Endothelial cell of umbilical vein (primary cell): Measurements from ENCODE around the gene USP19. TPM values are rescaled to one million over a fixed set of nuclear protein-coding genes. Genes with fewer than 3 reads are reported as not detected.

ENCODE experiments used
- BruUV-seq: library from RNA; stranded (reverse); fragments of 400-500 nt; replicated peaks from 2 replicates; lab custom pipeline; 2021; lab: Mats Ljungman, UMichigan
- CTCF ChIA-PET: fragments of 300-600, 350-600 bp; sonication (Branson Sonifier 250); formaldehyde crosslinking; loops from one replicate; lab custom pipeline; 2021; ENCODE audit warnings: antibody characterized with exemption, inconsistent platforms; lab: Charles Lee
- POLR2A ChIA-PET: fragments of 300-600, 350-600 bp; sonication (Branson Sonifier 250); formaldehyde crosslinking; loops from one replicate; lab custom pipeline; 2021; ENCODE audit warnings: antibody characterized with exemption, inconsistent platforms; lab: Charles Lee
- DNase-seq: peaks from one replicate; pipeline ENCODE4 v3.0.0-alpha.2; 2011; ENCODE audit warnings: low read depth, low spot score
- FAIRE-seq: peaks from 2 replicates; lab custom pipeline; 2011; peaks lifted over from hg19 to GRCh38; lab: Jason Lieb, UNC
- H2AFZ ChIP-seq: 2 replicates; pipeline ENCODE4 v1.6.0; 2012; ENCODE audit warnings: low read depth, low read length, control low read depth, inconsistent platforms
- H3K27ac ChIP-seq: 2 replicates; pipeline ENCODE4 v1.5.1; 2011; ENCODE audit warnings: low read depth, mild to moderate bottlenecking, control low read depth, low read length, moderate library complexity; ENCODE audit not compliant: insufficient read depth
- H3K27me3 ChIP-seq, 2 experiments: 2 replicates each; pipeline versions ENCODE4 v1.6.0 to v1.6.1; 2011; ENCODE audit warnings: low read length in 2 of 2, mixed read lengths in 1 of 2; ENCODE audit not compliant: control insufficient read depth in 2 of 2, insufficient read depth in 2 of 2
- H3K36me3 ChIP-seq, 2 experiments: 2 replicates in 1 of 2; 3 replicates in 1 of 2; pipeline ENCODE4 v1.5.1; 2011; ENCODE audit warnings: low read length in 2 of 2, mild to moderate bottlenecking in 1 of 2, moderate library complexity in 1 of 2; ENCODE audit not compliant: control insufficient read depth in 2 of 2, insufficient read depth in 2 of 2; ENCODE audit errors: extremely low read depth in 1 of 2
- H3K4me1 ChIP-seq: 3 replicates; pipeline ENCODE4 v1.5.1; 2011; ENCODE audit warnings: mild to moderate bottlenecking, low read length; ENCODE audit not compliant: control insufficient read depth, insufficient read depth; ENCODE audit errors: extremely low read depth
- H3K4me2 ChIP-seq: 2 replicates; pipeline ENCODE4 v1.6.1; 2011; ENCODE audit warnings: low read length, control low read depth, mixed read lengths; ENCODE audit not compliant: insufficient read depth
- H3K4me3 ChIP-seq, 3 experiments: fragments of 200-600 bp in 1 of 3; sonication (generic), shearing (Covaris generic) in 1 of 3; replicated peaks in 1 of 3; 2 replicates each; pipeline ENCODE4 v1.5.1; 2011 to 2016; ENCODE audit warnings: control low read depth in 3 of 3, low read length in 3 of 3, mild to moderate bottlenecking in 2 of 3, inconsistent platforms in 1 of 3, low read depth in 1 of 3, moderate library complexity in 1 of 3; ENCODE audit not compliant: insufficient read depth in 1 of 3
- H3K79me2 ChIP-seq: 2 replicates; pipeline ENCODE4 v1.6.0; 2012; ENCODE audit warnings: low read length, inconsistent platforms; ENCODE audit not compliant: control insufficient read depth, insufficient read depth
- H3K9ac ChIP-seq: replicated peaks from 2 replicates; pipeline ENCODE3; 2011; ENCODE audit warnings: low read length, control low read depth; ENCODE audit not compliant: insufficient read depth; ENCODE audit errors: extremely low read depth
- H3K9me1 ChIP-seq: replicated peaks from 3 replicates; pipeline ENCODE4 v1.6.0; 2011; ENCODE audit warnings: mild to moderate bottlenecking, low read length; ENCODE audit not compliant: control insufficient read depth, insufficient read depth; ENCODE audit errors: extremely low read depth
- H3K9me3 ChIP-seq: replicated peaks from 2 replicates; pipeline ENCODE4 v1.5.1; 2012; ENCODE audit warnings: low read length, inconsistent platforms; ENCODE audit not compliant: control insufficient read depth, insufficient read depth
- H4K20me1 ChIP-seq: replicated peaks from 2 replicates; pipeline ENCODE3; 2011; ENCODE audit warnings: mild to moderate bottlenecking, low read length; ENCODE audit not compliant: control insufficient read depth, insufficient read depth; ENCODE audit errors: extremely low read depth
- EZH2 ChIP-seq: IDR thresholded peaks from 2 replicates; pipeline ENCODE4 v1.6.1; 2012; ENCODE audit warnings: borderline replicate concordance, low read depth, mild to moderate bottlenecking, moderate library complexity, low read length, inconsistent platforms; ENCODE audit not compliant: severe bottlenecking
- FOS ChIP-seq: IDR thresholded peaks from 2 replicates; pipeline ENCODE4 v1.6.1; 2011; ENCODE audit warnings: mild to moderate bottlenecking, low read length, moderate library complexity, borderline replicate concordance; ENCODE audit not compliant: insufficient read depth
- GATA2 ChIP-seq: IDR thresholded peaks from 2 replicates; pipeline ENCODE4 v1.7.0; 2011; ENCODE audit warnings: low read depth, mild to moderate bottlenecking, moderate library complexity, mixed read lengths, low read length; ENCODE audit not compliant: insufficient read length, insufficient read depth
- JUN ChIP-seq: IDR thresholded peaks from 2 replicates; pipeline ENCODE4 v1.6.1; 2011; ENCODE audit warnings: borderline replicate concordance, low read depth; ENCODE audit not compliant: insufficient read length, insufficient read depth
- MYC ChIP-seq: IDR thresholded peaks from one replicate; pipeline ENCODE4 v1.6.1; 2011; ENCODE audit warnings: mild to moderate bottlenecking, low read depth, low read length
- POLR2A ChIP-seq: IDR thresholded peaks from 2 replicates; pipeline ENCODE4 v1.6.1; 2012; ENCODE audit warnings: low read depth, mild to moderate bottlenecking, control low read depth, low read length
- POLR2AphosphoS5 ChIP-seq: IDR thresholded peaks from 2 replicates; pipeline ENCODE4 v1.6.1; 2012; ENCODE audit warnings: low read depth, mild to moderate bottlenecking, control low read depth, low read length, moderate library complexity; ENCODE audit not compliant: insufficient read depth
- dilution Hi-C: fragments of 300-500 bp; cut with MboI; formaldehyde crosslinking; loops from one replicate; pipeline ENCODE4 v1.15.0; 2019; ENCODE audit warnings: low sequenced_read_pairs; ENCODE audit not compliant: extremely low pct_ligation_motif_present
- intact Hi-C: fragments of 100-400 bp; cut with micrococcal nuclease; formaldehyde crosslinking; loops from one replicate; pipeline ENCODE4 v1.10.0; 2022
- polyA plus RNA-seq, 4 experiments: library from polyadenylated mRNA; depleted of rRNA in 3 of 4; stranded (reverse) in 3 of 4; unstranded in 1 of 4; fragments of >200 nt; gene quantifications; 2 replicates each; pipeline versions ENCODE4 v1.2.1 to v1.2.3, GENCODE V29; 2011 to 2012; ENCODE audit warnings: missing spikeins in 1 of 4
- total RNA-seq: library from RNA; stranded (reverse); gene quantifications from 2 replicates; pipeline ENCODE4 v1.2.3, GENCODE V29; 2021
- TF ChIP-seq, protein P1 (sequence below): IDR thresholded peaks from 2 replicates; pipeline ENCODE4 v1.6.1; 2011; ENCODE audit not compliant: insufficient read depth, insufficient read length
- TF ChIP-seq, protein P2 (sequence below), 2 donors: IDR thresholded peaks; 1 replicate in 1 of 2; 2 replicates in 1 of 2; pipeline ENCODE4 v1.5.1; 2011; ENCODE audit warnings: low read length in 2 of 2, mild to moderate bottlenecking in 2 of 2, moderate library complexity in 2 of 2, control low read depth in 1 of 2, inconsistent platforms in 1 of 2, low read depth in 1 of 2; ENCODE audit not compliant: insufficient read depth in 1 of 2; ENCODE audit errors: extremely low read depth in 1 of 2

The USP19 gene
- total and polyA plus RNA-seq, 2 donors (not counting 3 experiments of a cell fraction or from before 2014, with no cell fraction given), result 31.3 to 39.1 TPM

DNA sequence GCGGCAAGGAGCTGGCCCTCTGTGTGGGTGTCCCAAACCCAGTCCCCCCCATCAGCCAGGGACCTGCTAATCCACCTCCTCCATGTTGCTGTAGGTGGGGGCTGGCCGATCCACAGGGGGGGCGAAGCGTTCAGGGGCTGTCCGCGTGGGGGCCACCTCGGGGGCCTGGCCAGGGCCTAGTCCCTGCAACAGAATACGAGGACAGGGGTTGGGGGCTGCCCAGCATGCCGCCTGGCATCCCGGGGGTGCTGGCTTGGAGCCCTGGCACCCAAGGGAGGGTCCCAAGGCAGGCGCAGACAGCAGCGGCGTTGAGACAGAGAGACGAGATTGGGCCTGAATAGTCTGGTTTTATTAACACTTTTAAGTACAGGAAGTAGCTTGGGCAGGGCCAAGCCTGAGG is 12.3 kb downstream of the USP19 start:
- POLR2A ChIA-PET, result no interaction called here
- no peaks in the 10 kb centered on the region for H3K9me3 ChIP-seq
- dilution Hi-C loops, result no loop called here
- intact Hi-C loops, result no loop called here
- CTCF ChIA-PET, result interaction anchor here (2.1 kb wide), 1 partner anchor 232 kb away, joined by 4 read pairs; the partner anchor contains the start of gene USP4
- FAIRE-seq (no peak), DNase-seq (no peak)
- no peak overlapping the region for H3K9ac ChIP-seq
- TF ChIP-seq FOS (no peak), POLR2A (no peak), MYC (no peak), POLR2AphosphoS5 (no peak), EZH2 (no peak), GATA2 (no peak), JUN (no peak)
- TF ChIP-seq, protein P1, sequence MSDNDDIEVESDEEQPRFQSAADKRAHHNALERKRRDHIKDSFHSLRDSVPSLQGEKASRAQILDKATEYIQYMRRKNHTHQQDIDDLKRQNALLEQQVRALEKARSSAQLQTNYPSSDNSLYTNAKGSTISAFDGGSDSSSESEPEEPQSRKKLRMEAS, result no peak
- TF ChIP-seq, protein P2, sequence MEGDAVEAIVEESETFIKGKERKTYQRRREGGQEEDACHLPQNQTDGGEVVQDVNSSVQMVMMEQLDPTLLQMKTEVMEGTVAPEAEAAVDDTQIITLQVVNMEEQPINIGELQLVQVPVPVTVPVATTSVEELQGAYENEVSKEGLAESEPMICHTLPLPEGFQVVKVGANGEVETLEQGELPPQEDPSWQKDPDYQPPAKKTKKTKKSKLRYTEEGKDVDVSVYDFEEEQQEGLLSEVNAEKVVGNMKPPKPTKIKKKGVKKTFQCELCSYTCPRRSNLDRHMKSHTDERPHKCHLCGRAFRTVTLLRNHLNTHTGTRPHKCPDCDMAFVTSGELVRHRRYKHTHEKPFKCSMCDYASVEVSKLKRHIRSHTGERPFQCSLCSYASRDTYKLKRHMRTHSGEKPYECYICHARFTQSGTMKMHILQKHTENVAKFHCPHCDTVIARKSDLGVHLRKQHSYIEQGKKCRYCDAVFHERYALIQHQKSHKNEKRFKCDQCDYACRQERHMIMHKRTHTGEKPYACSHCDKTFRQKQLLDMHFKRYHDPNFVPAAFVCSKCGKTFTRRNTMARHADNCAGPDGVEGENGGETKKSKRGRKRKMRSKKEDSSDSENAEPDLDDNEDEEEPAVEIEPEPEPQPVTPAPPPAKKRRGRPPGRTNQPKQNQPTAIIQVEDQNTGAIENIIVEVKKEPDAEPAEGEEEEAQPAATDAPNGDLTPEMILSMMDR (IDR thresholded peaks at IDR 0.05; ENCODE audit: extremely low read depth in 1 of 2, insufficient read depth in 1 of 2, low read depth in 1 of 2, low read length in 2 of 2), result no peak
- BruUV-seq, result no TSS peak
- H3K27ac ChIP-seq, result no peak overlapping the region
- peaks cover 8% of the 10 kb centered on the region for H3K79me2 ChIP-seq
- H3K4me1 ChIP-seq, result peaks cover 9% of the 10 kb centered on the region
- no peak overlapping the region for H3K4me2 ChIP-seq
- H4K20me1 ChIP-seq, result no peaks in the 10 kb centered on the region
- H2AFZ ChIP-seq, result no peak overlapping the region
- H3K9me1 ChIP-seq, result no peaks in the 10 kb centered on the region
- H3K27me3 ChIP-seq, result no peaks in the 10 kb centered on the region
- peaks cover 8 to 37% of the 10 kb centered on the region in 2 experiments for H3K36me3 ChIP-seq
- no peak overlapping the region for H3K4me3 ChIP-seq
